MG63 (cell line): ENCODE data around the gene ZSCAN22. TPM values are rescaled to one million over a fixed set of nuclear protein-coding genes. Genes with fewer than 3 reads are reported as not detected.
A peak's percentile ranks its signal among the peaks of the same experiment; 100 is the strongest.
"Not testable (repeated sequence)": the region's sequence is repeated elsewhere in the genome, so short reads cannot be mapped to it uniquely, and the experiment has no call there.

Experiments
- DNase-seq: peaks from one replicate; pipeline ENCODE4 v3.0.0-alpha.2; 2020
- H3K27me3 ChIP-seq: fragments of 250-450 bp; sonication (Bioruptor Pico); 2 replicates; pipeline ENCODE4 v1.5.1; 2020; ENCODE audit warnings: mild to moderate bottlenecking, moderate library complexity
- H3K36me3 ChIP-seq: fragments of 250-450 bp; sonication (Bioruptor Pico); 2 replicates; pipeline ENCODE4 v1.5.1; 2020; ENCODE audit warnings: mild to moderate bottlenecking, moderate library complexity
- H3K4me3 ChIP-seq: fragments of 250-450 bp; sonication (Bioruptor Pico); 2 replicates; pipeline ENCODE4 v1.5.1; 2020; ENCODE audit warnings: mild to moderate bottlenecking, moderate library complexity
- H3K9me3 ChIP-seq: fragments of 250-450 bp; sonication (Bioruptor Pico); 2 replicates; pipeline ENCODE4 v1.5.1; 2020; ENCODE audit warnings: mild to moderate bottlenecking, moderate library complexity
- total RNA-seq: library from RNA; depleted of rRNA; stranded (reverse); fragments of >200 nt; shearing (Covaris generic); gene quantifications from 2 replicates; pipeline ENCODE4 v1.2.3, GENCODE V29; 2014; ENCODE audit warnings: low replicate concordance

Gene ZSCAN22
- total RNA-seq, 1 experiment from 2014 or later: 2.5 TPM

DNA sequence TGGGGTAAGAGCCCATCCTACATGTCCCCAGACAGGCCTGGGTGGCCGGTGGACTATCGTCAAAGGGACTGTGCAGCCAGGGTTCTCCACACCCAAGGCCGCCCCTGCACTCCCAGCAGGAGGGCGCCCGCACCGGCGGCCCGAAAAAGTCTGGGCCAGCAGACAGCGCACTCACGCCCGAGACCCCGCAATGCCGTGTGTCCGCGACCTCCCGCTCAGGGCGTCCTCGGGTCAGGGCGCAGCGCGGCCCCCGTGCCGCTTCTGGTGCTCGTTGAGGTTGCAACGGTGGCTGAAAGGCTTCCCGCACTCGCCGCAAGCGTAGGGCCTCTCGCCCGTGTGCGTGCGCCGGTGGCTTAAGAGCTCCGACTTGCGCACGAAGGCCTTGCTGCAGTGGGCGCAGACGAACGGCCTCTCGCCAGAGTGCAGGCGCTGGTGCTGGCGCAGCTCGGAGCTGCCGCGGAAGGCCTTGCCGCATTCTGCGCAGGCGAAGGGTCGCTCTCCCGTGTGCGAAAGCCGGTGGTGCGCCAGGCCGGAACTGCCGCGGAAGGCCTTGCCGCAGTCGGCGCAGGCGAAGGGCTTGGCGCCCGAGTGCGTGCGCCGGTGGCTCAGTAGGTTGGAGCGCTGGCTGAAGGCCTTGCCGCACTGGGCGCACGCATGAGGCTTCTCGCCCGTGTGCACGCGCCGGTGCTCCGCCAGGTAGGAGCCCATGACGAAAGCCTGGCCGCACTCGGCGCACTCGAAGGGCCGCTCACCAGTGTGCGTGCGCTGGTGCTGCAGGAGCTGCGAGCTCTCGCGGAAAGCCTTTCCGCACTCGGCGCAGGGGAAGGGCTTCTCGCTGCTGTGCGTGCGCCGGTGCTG, 29.3 kb downstream of the ZSCAN22 start:
- peaks cover 4% of the 10 kb centered on the region for H3K36me3 ChIP-seq
- no peak overlapping the region for H3K4me3 ChIP-seq
- H3K27me3 ChIP-seq: no peaks in the 10 kb centered on the region
- no peak for DNase-seq
- H3K9me3 ChIP-seq: no peaks in the 10 kb centered on the region

DNA sequence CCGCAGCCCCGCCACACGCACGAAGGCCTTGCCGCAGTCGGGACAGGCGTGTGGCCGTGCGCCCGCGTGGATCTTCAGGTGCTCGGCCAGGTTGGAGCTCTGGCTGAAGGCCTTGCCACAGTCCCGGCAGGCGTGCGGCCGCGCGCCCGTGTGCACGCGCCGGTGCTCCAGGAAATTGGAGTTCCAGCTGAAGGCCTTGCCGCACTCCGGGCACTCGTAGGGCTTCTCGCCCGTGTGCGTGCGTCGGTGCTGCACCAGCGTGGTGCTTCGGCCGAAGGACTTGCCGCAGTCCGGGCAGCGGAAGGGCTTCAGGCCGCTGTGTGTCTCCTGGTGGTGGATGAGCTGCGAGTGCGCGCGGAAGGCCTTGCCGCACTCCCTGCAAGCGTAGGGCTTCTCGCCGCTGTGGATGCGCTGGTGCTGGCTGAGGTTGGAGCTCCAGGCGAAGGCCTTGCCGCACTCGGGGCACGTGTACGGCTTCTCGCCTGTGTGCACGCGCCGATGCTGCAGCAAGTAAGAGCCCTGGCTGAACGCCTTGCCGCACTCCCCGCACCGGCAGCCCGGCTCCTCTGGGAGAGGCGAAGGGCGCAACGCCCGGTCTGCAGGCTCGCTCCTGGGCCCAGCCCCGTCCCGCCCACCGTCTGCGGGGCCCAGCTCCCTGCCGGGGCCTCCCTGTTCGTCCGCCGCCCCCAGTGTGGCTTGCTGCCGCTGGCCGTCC, 30.1 kb downstream of the ZSCAN22 start:
- no peak for DNase-seq
- Histone ChIP-seq H3K4me3 (no peak overlapping the region), H3K9me3 (no peaks in the 10 kb centered on the region), H3K36me3 (peaks cover 6% of the 10 kb centered on the region), H3K27me3 (no peaks in the 10 kb centered on the region)

DNA sequence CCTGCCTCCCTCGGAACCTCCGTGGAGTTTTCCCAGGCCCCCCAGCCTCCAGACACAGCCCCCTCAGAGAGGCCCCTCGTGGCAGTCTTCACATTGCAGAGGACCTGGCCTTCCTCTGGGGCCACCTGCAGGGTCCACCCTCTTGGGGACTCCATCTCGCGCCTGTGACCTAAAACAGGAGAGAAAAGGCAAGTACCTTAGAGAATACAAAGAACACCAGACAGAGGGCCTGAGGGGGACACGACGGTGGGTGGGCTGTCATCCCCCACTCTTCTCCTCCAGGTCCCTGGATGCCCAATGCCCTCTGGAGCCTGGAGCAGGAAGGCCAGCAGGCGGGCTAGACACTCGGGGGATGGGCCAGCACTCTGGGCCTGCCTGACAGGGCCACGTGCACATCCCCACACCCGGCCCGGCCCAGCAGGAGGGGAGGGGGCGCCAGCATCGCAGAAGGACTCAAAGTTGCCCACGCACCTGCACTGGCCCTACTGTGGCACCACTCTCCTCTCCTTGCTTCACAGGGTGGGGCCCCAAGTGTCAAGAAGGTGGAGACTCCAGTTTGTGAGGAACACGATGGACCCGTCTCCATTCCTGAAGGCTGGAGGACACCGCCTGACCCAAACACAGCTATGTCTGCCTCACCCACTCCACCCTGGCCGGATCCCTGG, 30.8 kb downstream of the ZSCAN22 start:
- H3K4me3 ChIP-seq: no peak overlapping the region
- no peaks in the 10 kb centered on the region for H3K27me3 ChIP-seq
- no peak for DNase-seq
- H3K9me3 ChIP-seq: no peaks in the 10 kb centered on the region
- peaks cover 6% of the 10 kb centered on the region for H3K36me3 ChIP-seq

DNA sequence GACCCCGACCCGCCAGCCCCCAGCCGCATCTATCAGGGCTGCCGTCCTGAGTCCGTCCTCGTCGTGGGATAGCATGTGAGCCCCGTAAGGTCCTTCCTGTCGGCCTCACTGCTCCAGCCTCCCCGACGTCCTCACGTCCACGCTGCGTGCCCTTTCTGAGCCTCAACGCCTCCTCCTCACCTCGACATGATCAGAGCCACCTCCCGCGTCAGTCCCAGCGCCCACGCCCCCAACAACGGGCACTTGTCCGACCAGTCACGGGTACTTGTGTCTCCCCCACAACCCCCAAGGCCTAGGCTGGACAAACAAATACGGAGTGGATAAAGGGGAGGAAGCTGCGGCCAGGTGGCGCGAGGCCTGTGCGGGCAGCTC, 35.1 kb downstream of the ZSCAN22 start:
- DNase-seq: peak; percentile 70
- Histone ChIP-seq H3K27me3 (no peaks in the 10 kb centered on the region), H3K4me3 (peak overlapping the region; percentile 95), H3K36me3 (peaks cover 3% of the 10 kb centered on the region; the same call in 1 of the 2 replicates), H3K9me3 (no peaks in the 10 kb centered on the region)

DNA sequence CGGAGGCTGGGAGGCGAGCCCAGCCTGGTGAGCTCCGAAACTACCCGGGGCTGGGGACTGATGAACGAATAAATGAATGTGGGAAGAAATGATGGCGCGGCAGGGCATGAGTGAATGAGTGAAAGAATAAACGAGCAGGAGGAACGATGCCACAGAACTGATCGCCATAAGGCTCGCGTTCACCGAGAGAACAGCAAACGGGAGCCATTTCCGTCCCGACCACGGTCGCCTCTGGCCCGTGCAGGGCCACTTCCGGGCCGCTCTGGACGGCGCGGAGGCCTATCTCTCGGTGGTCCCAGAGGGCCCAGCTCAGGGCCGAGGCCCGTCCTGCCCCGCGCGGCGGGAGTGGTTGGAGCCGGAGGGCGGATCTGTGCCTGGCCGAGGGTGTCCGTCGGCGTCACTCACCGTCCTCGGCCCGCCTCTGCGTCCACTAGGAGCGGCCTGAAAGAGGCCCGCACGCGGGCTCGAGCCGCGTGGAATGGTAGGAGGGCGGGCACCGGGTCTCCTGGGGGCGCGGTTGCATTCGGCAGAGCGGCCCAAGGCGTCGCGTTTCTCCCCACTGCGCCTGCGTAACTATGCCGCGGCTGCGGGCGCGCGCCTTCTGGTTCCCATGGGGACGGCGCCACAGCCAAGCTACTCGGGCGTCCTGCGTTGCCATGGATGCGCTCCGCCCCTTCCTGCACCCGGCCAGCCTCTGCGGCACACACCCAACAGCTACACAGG, 35.6 kb downstream of the ZSCAN22 start, which contains the start of gene ZNF497:
Gene ZNF497, minus strand, starts transcription at position 480 of the 723 bp plus-strand sequence. CDS start 5,116 bp downstream, outside the sequence.
- Histone ChIP-seq H3K4me3 (peak within 1 kb of the TSS; percentile 95), H3K36me3 (peaks cover 3% of the 10 kb centered on the region; the same call in 1 of the 2 replicates), H3K27me3 (no peaks in the 10 kb centered on the region), H3K9me3 (no peaks in the 10 kb centered on the region)
- DNase-seq: peak; percentile 97

DNA sequence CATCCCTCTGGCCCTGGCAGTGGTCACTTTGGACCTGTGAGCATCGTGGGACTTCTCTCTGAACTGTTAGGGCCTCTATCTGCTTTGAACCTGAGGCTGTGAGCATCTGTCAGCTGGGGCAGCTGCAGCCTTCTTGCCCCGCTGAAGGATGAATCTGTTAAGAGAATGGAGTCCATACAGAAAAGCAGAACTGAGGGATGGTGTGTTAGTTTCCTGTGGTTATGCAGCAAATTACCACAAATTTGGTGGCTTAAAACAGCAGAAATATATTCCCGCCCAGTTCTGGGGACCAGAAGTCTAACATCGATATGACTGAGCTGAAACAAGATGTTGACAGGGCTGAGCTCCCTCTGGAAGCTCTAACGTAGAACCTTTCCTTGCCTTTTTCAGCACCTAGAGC, 37.4 kb downstream of the ZSCAN22 start:
- DNase-seq: no peak
- Histone ChIP-seq H3K9me3 (no peaks in the 10 kb centered on the region), H3K36me3 (peaks cover 3% of the 10 kb centered on the region; the same call in 1 of the 2 replicates), H3K27me3 (no peaks in the 10 kb centered on the region), H3K4me3 (no peak overlapping the region)

DNA sequence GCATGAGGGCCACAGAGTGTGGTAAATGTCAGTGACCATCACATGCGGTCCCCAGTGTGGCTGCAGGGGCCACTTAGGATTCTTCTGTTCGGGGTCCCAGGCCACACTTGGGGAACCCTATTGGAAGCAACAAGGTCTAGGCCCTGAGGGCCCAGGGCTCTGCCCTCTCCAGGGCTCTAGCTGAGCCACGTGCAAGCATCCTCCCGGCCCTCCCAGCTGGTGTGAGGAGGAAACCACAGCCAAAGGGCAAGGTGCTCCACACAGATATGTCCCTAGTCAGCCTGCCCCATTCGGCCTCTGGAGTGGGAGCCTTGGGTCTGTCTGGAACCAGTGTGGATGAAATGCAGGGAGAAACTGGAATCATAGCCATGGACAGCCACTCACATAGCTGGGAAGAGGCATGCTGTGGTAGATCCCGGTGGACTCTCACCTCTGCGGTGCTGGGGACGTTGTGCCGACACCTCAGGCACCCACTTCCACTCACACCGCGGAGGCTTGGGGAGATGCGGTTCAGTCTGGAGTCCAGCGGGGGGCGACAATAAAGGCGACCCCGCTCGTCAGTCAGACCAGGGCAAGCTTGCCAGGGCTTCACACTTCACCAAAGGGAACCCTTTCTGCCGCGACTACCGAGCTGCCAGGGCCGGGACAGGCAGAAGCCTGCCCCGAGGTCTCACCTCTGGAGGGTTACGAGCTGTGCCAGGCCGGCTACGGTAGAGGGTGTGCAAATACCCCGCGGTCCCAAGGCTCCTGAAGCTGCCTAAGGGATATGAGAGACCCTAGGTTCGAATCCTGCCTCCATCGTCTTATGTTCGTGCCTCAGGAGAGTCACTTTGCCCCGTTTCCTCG, 40.0 kb downstream of the ZSCAN22 start:
- Histone ChIP-seq H3K9me3 (no peaks in the 10 kb centered on the region), H3K4me3 (no peak overlapping the region), H3K36me3 (no peaks in the 10 kb centered on the region), H3K27me3 (no peaks in the 10 kb centered on the region)
- DNase-seq: no peak

DNA sequence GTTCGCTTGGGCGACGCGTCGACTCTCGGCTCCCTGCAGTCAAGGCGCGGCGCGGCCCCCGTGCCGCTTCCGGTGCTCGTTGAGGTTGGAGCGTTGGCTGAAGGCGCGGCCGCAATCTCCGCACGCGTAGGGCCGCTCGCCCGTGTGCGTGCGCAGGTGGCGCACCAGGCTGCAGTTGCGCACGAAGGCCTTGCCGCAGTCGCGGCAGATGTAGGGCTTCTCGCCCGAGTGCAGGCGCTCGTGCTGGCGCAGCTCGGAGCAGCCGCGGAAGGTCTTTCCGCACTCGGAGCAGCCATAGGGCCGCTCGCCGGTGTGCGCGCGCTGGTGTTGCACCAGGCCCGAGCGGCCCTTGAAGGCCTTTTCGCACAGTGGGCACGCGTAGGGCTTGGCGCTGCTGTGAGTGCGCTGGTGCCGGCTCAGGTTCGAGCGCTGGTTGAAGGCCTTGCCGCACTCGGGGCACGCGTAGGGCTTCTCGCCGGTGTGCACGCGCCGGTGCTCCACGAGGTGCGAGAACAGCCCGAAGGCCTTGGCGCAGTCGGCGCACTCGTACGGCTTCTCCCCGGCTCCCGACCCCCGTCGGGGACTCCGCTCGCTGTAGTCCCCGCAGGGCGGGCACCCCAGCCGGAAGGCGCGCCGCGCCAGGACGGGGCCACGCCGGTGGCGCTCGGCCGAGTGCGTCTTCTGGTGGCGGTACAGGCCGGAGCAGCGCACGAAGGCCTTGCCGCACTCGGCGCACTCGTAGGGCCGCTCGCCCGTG, 41.1 kb downstream of the ZSCAN22 start:
- DNase-seq: no peak
- H3K36me3 ChIP-seq: no peaks in the 10 kb centered on the region

DNA sequence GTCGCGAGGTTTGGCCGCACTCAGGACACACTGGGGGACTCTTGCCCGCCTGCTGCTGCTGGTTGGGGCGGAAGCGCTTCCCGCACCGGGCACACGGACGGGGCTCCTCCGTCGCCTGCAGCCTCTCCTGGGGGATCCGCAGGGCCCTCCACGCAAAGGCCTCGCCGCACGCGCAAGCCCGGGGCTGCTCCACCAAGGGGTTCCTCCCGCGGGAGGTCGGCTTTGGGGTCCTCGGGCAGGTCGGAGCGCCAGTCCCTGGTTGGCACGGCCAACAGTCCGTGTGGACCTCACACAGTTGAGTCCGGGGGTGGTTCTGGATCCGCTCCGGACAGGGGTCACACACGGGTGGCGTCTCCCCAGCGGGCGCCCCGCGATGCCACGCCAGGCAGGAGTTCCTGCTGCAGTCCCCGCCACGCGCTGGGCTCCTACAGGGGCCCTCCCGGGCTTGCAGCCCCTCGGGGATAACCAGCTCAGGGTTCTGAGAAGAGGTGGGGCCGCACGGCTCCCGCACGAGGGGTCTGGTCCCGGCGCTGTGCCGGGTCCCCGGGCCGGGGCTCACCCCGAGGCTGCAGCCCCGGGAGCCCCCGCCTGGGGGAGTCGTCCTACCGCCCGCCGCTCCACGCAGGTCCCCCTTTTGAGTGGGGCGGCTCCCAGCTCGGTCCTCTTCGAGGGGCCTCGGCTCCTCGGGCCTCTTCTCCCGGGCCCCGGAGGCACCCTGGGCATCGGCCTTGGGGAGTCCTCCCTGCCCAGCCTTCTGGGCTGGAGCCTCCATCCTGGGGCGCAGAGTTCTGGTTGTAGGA, 42.0 kb downstream of the ZSCAN22 start:
- Histone ChIP-seq H3K27me3 (no peaks in the 10 kb centered on the region), H3K9me3 (no peaks in the 10 kb centered on the region), H3K4me3 (no peak overlapping the region), H3K36me3 (no peaks in the 10 kb centered on the region)
- DNase-seq: no peak

More for the DNA sequence above, 41.1 kb downstream of the ZSCAN22 start:
- no peaks in the 10 kb centered on the region for H3K9me3 ChIP-seq
- no peak overlapping the region for H3K4me3 ChIP-seq
- H3K27me3 ChIP-seq: no peaks in the 10 kb centered on the region

DNA sequence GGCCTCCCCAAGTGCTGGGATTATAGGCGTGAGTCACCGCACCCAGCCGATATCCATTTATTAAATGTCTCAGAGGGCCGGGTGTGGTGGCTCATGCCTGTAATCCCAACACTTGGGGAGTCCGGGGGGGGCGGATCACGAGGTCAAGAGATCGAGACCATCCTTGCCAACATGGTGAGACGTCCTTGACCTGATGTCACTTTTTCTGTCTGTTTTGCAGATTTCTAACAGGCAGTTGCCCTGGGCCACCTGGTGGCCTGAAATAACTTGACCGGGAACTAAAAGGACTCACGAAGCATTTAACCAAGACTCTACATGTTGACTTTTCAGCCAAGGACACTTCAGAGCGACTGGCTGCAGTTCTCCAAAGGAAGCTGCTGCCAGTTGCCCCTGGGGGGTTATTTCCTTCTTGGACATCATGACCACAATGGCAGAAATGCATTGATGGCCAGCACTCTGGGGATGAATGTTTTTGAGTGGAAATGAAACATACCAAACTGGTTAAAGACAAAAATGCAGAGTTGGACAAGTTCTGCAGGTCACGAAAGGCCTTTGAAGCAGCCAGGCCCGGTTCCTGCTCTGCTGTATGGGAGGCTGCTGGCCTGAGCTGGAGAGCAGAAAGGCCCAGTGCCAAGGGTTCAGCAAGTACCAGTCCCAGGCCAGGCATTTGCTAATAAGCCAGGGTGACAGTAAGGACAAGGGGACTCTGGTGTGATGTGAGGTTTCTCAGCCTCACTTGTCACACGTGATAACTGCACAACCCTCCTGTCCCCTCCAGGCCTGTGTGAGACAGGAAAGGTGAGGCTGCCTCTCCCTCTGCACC, 45.7 kb downstream of the ZSCAN22 start:
- no peak overlapping the region for H3K4me3 ChIP-seq
- no peaks in the 10 kb centered on the region for H3K27me3 ChIP-seq
- H3K9me3 ChIP-seq: no peaks in the 10 kb centered on the region
- no peak for DNase-seq
- no peaks in the 10 kb centered on the region for H3K36me3 ChIP-seq

DNA sequence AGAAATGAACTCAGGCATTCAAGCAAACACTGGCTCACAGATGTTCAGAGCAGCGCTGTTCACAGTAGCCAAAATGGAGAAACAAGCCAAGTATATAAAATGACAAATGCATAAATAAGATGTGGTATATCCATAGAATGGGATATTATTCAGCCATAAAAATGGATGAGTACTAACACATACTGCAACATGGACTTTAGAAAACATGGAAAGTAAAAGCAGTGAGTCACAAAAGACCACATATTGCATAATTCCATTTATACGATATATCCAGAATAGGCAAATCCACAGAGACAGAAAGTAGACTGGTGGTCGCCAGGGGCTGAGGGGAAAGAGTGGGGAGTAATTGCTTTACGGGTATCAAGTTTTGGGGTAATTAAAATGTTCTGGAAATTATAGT, 47.4 kb downstream of the ZSCAN22 start:
- Histone ChIP-seq H3K36me3 (no peaks in the 10 kb centered on the region), H3K9me3 (no peaks in the 10 kb centered on the region), H3K4me3 (no peak overlapping the region), H3K27me3 (no peaks in the 10 kb centered on the region)
- DNase-seq: no peak

DNA sequence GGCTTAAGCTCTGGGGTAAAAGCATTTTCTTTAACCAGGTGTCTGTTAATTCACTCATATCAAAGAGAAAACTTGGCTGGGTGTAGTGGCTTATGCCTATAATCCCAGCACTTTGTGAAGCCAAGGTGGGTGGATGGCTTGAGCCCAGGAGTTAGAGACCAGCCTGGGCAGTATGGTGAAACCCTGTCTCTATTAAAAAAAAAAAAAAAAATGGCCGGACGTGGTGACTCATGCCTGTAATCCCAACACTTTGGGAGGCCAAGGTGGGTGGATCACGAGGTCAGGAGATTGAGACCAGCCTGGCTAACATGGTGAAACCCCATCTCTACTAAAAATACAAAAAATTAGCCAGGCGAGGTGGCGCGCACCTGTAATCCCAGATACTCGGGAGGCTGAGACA, 49.9 kb downstream of the ZSCAN22 start:
- peak; percentile 60 for DNase-seq
- not testable (repeated sequence) for H3K36me3 ChIP-seq, H3K9me3 ChIP-seq, H3K4me3 ChIP-seq, H3K27me3 ChIP-seq

DNA sequence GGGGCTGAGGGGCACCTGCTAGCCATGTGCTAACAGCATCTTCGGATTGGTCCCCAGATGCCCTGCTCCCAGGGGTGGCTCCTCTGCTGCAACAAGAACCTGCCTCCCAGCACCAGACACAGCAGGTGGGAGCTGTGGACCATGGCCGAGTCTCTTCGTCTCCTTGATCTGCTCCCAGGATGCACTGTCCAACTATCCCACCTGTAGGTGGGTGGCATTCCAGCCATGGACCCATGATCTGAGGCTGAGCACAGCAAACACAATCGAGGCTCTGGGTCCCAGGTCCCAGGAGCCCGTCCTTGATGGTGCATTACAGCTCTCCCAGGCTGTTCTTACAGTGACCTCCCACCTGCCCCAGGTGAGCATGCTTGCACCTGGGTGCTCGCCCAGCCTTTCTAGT, 52.5 kb downstream of the ZSCAN22 start:
- 0 out of 2 replicates have a peak, but pooled peaks cover 3% of the 10 kb centered on the region for H3K36me3 ChIP-seq
- H3K9me3 ChIP-seq: no peaks in the 10 kb centered on the region
- H3K4me3 ChIP-seq: no peak overlapping the region
- no peaks in the 10 kb centered on the region for H3K27me3 ChIP-seq
- no peak for DNase-seq
